ENCODE data around the gene GRK3. TPM values are rescaled to one million over a fixed set of nuclear protein-coding genes. Genes with fewer than 3 reads are reported as not detected.
A peak's percentile ranks its signal among the peaks of the same experiment; 100 is the strongest.

GRK3 gene
- total RNA-seq, 6 experiments from 2014 or later, result 1.1 to 4.9 (median 3.6) TPM

GRCh38 chr22:25545672-25546071, 18.8 kb upstream of the GRK3 start:
- TF ChIP-seq CTCF (IDR thresholded peaks at IDR 0.05) (no peak), POLR2A (IDR thresholded peaks at IDR 0.05) (no peak)
- Histone ChIP-seq H3K4me1 (peaks cover 0 to 20% (median 5%) of the 10 kb centered on the region in 4 donors), H3K36me3 (no peaks in the 10 kb centered on the region), H3K4me3 (no peak overlapping the region), H3K27ac (no peak overlapping the region), H3K9me3 (no peaks in the 10 kb centered on the region), H3K27me3 (no peaks in the 10 kb centered on the region)
- no peak for DNase-seq
- intact Hi-C loops (cut with DNase I), result no loop called here
- WGBS (ENCODE audit: insufficient coverage, low coverage, low lambda C conversion rate, missing lambda C conversion rate), result 73% methylated on average over 7 of the region's 10 CpGs
- ATAC-seq, result peak in 3 of 4 donors; percentile 22 to 38 (median 37)

- 58% methylated on average over 2 of the region's 2 CpGs for WGBS (ENCODE audit: insufficient coverage, low coverage, low lambda C conversion rate, missing lambda C conversion rate)
- H3K27me3 ChIP-seq, result no peaks in the 10 kb centered on the region
- intact Hi-C loops (cut with DNase I), result no loop called here
Observed at GRCh38 chr22:25546242-25546641, 18.2 kb upstream of the GRK3 start.

GRCh38 chr22:25546751-25547150, 17.7 kb upstream of the GRK3 start:
- ATAC-seq, result peak; percentile 32 to 60 (median 49)
- 68% methylated on average over 4 of the region's 4 CpGs for WGBS (ENCODE audit: insufficient coverage, low coverage, low lambda C conversion rate, missing lambda C conversion rate)

More at GRCh38 chr22:25546242-25546641, 18.2 kb upstream of the GRK3 start:
- H3K4me3 ChIP-seq, result no peak overlapping the region
- no peak for TF ChIP-seq CTCF (IDR thresholded peaks at IDR 0.05)
- TF ChIP-seq POLR2A (IDR thresholded peaks at IDR 0.05), result no peak
- DNase-seq (no peak), ATAC-seq (no peak)
- H3K9me3 ChIP-seq, result no peaks in the 10 kb centered on the region
- no peak overlapping the region for H3K27ac ChIP-seq
- peaks cover 0 to 20% (median 5%) of the 10 kb centered on the region in 4 donors for H3K4me1 ChIP-seq
- H3K36me3 ChIP-seq, result no peaks in the 10 kb centered on the region

GRCh38 chr22:25548866-25549464, 15.5 kb upstream of the GRK3 start:
- Histone ChIP-seq H3K9me3 (no peaks in the 10 kb centered on the region), H3K27me3 (no peaks in the 10 kb centered on the region), H3K36me3 (no peaks in the 10 kb centered on the region), H3K27ac (no peak overlapping the region), H3K4me3 (no peak overlapping the region), H3K4me1 (peaks cover 0 to 20% (median 5%) of the 10 kb centered on the region in 4 donors)
- DNase-seq (no peak), ATAC-seq (no peak)
- TF ChIP-seq CTCF (IDR thresholded peaks at IDR 0.05) (no peak), POLR2A (IDR thresholded peaks at IDR 0.05) (no peak)
- intact Hi-C loops (cut with DNase I), result no loop called here
- 65% methylated on average over 10 of the region's 10 CpGs for WGBS (ENCODE audit: insufficient coverage, low coverage, low lambda C conversion rate, missing lambda C conversion rate)

More at GRCh38 chr22:25546751-25547150, 17.7 kb upstream of the GRK3 start:
- H3K27ac ChIP-seq, result no peak overlapping the region
- intact Hi-C loops (cut with DNase I), result no loop called here
- TF ChIP-seq CTCF (IDR thresholded peaks at IDR 0.05) (no peak), POLR2A (IDR thresholded peaks at IDR 0.05) (no peak)
- no peaks in the 10 kb centered on the region for H3K9me3 ChIP-seq
- H3K27me3 ChIP-seq, result no peaks in the 10 kb centered on the region
- H3K4me1 ChIP-seq, result peaks cover 0 to 20% (median 5%) of the 10 kb centered on the region in 4 donors
- H3K4me3 ChIP-seq, result no peak overlapping the region
- DNase-seq, result no peak
- H3K36me3 ChIP-seq, result no peaks in the 10 kb centered on the region
